H1 (cell line): Measurements from ENCODE around the gene CLDN6. TPM values are rescaled to one million over a fixed set of nuclear protein-coding genes. Genes with fewer than 3 reads are reported as not detected.

Experiments used
- CBX5 ChIP-seq: fragments of 300-800, 300-1000 bp; sonication (generic); IDR thresholded peaks from 2 replicates; pipeline ENCODE4 v1.7.1; 2016; ENCODE audit warnings: antibody characterized with exemption, low read length, low read depth
- CTCF ChIP-seq, 3 experiments: IDR thresholded peaks; 1 replicate in 2 of 3; 2 replicates in 1 of 3; pipeline versions ENCODE4 v1.5.1 to v1.6.1; 2011; ENCODE audit warnings: low read length in 3 of 3, mild to moderate bottlenecking in 3 of 3, inconsistent platforms in 2 of 3, low read depth in 1 of 3, moderate library complexity in 1 of 3; ENCODE audit not compliant: insufficient read depth in 1 of 3; ENCODE audit errors: control extremely low read depth in 1 of 3
- KDM5A ChIP-seq: fragments of 200-600 bp; IDR thresholded peaks from 2 replicates; pipeline ENCODE4 v1.7.1; 2012; ENCODE audit warnings: mild to moderate bottlenecking, low read length, inconsistent platforms, mixed read lengths
- NRF1 ChIP-seq: IDR thresholded peaks from 2 replicates; pipeline ENCODE4 v1.6.1; 2011; ENCODE audit warnings: mild to moderate bottlenecking, low read depth, low read length, improper control_type of control experiment
- POLR2AphosphoS5 ChIP-seq: IDR thresholded peaks from 2 replicates; pipeline ENCODE4 v1.6.1; 2011; ENCODE audit warnings: low read depth, low read length
- RXRA ChIP-seq: IDR thresholded peaks from 2 replicates; pipeline ENCODE4 v1.6.1; 2011; ENCODE audit warnings: low read depth, mild to moderate bottlenecking, low read length, moderate library complexity; ENCODE audit not compliant: insufficient read depth
- SIRT6 ChIP-seq: IDR thresholded peaks from one replicate; pipeline ENCODE4 v1.7.1; 2012; ENCODE audit warnings: low read length, inconsistent platforms
- SIX5 ChIP-seq: IDR thresholded peaks from 2 replicates; pipeline ENCODE4 v1.6.1; 2011; ENCODE audit warnings: mild to moderate bottlenecking, low read depth, low read length
- TAF7 ChIP-seq: optimal IDR thresholded peaks from 2 replicates; pipeline ENCODE3; 2011; ENCODE audit warnings: low read depth, mild to moderate bottlenecking, inconsistent platforms, low read length, moderate library complexity, borderline replicate concordance
- TEAD4 ChIP-seq: IDR thresholded peaks from 2 replicates; pipeline ENCODE4 v1.6.1; 2012; ENCODE audit warnings: low read depth, low read length, inconsistent platforms, mixed read lengths
- polyA plus RNA-seq, 7 experiments: library from polyadenylated mRNA; depleted of rRNA in 3 of 7; stranded (reverse) in 5 of 7; unstranded in 2 of 7; fragments of >200 nt in 5 of 7; fragments of 200-250 nt in 2 of 7; gene quantifications; 1 replicate in 5 of 7; 2 replicates in 1 of 7; 4 replicates in 1 of 7; pipeline versions ENCODE4 v1.2.1 to v1.2.3, GENCODE V29; 2011 to 2013; ENCODE audit warnings: missing spikeins in 2 of 7, mixed read lengths in 2 of 7
- total RNA-seq: library from RNA; stranded (reverse); fragmentation: NEBNext Ultra II Directional; extraction: Animal tissue kit (Norgen Biotek cat#: 25700); gene quantifications from 2 replicates; pipeline ENCODE4 v1.2.1, GENCODE V29; 2021

Gene CLDN6
- total and polyA plus RNA-seq, 2 of the 8 experiments (the other 6 are each of a cell fraction or from before 2014, with no cell fraction given) = 747 to 1,115 TPM

GRCh38 chr16:2971134-2971984 is 46.6 kb downstream of the CLDN6 start (continued):
- TF ChIP-seq CTCF (IDR thresholded peaks at IDR 0.05; ENCODE audit: control extremely low read depth in 1 of 3, insufficient read depth in 1 of 3, low read depth in 1 of 3, low read length in 3 of 3) = peak in 1 of 3 experiments; percentile 4; a peak in 1 of 4 replicates
- no peak for TF ChIP-seq SIRT6
- TF ChIP-seq NRF1 = no peak
- no peak for TF ChIP-seq KDM5A
- no peak for TF ChIP-seq CBX5
- no peak for TF ChIP-seq SIX5
- TF ChIP-seq TEAD4 = no peak
- TF ChIP-seq RXRA = no peak
- TF ChIP-seq TAF7 = no peak
- peak; percentile 61; the same call in 1 of the 2 replicates for TF ChIP-seq POLR2AphosphoS5
